ENCODE results near the gene SPSB1. TPM values are rescaled to one million over a fixed set of nuclear protein-coding genes. Genes with fewer than 3 reads are reported as not detected.

SPSB1 gene
- total and polyA plus RNA-seq, 2 of the 4 experiments (the other 2 are of a cell fraction) = 16.7 to 19.8 TPM

DNA sequence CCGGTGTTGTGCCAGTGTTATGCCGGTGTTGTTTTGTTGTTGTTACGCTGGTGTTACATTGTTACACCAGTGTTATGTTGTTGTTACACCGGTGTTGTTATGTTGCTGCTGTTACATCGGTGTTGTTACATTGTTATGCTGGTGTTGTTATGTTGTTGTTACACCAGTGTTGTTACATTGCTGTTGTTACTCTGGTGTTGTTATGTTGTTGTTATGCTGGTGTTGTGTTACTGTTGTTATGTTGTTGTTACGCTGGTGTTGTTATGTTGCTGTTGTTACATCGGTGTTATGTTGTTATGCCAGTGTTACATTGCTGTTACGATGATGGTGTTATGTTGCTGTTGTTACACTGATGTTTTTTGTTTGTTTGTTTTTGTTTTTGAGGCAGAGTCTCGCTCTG is 34.1 kb upstream of the SPSB1 start:
- Histone ChIP-seq H2BK20ac (ENCODE audit: low read depth, low read length) (no peak overlapping the region), H2BK5ac (ENCODE audit: low read depth, low read length, poor library complexity, severe bottlenecking) (no peak overlapping the region), H3K56ac (ENCODE audit: extremely low read depth, insufficient read depth, low read length) (no peak overlapping the region), H3K14ac (replicated peaks; ENCODE audit: low read depth, low read length) (no peak overlapping the region), H2AK5ac (ENCODE audit: low read depth, low read length) (no peak overlapping the region), H3K79me1 (ENCODE audit: low read depth in 1 of 2, low read length in 2 of 2) (peaks cover 28 to 50% of the 10 kb centered on the region in 2 experiments), H4K91ac (ENCODE audit: insufficient read depth, low read depth, low read length) (no peak overlapping the region), H2BK120ac (ENCODE audit: low read depth, low read length) (no peak overlapping the region), H3K4me2 (ENCODE audit: low read depth, low read length) (no peak overlapping the region), H3K36me3 (ENCODE audit: control insufficient read depth, insufficient read depth, low read length) (peaks cover 18% of the 10 kb centered on the region), H3K4me3 (ENCODE audit: insufficient read depth, low read depth, low read length) (no peak overlapping the region), H3K9me3 (ENCODE audit: control insufficient read depth, insufficient read depth, low read length) (no peaks in the 10 kb centered on the region), H3K4ac (ENCODE audit: low read depth, low read length) (no peak overlapping the region), H3K4me1 (ENCODE audit: control insufficient read depth, insufficient read depth, low read length) (no peaks in the 10 kb centered on the region), H4K5ac (ENCODE audit: low read depth, low read length) (no peak overlapping the region), H3K27me3 (ENCODE audit: control insufficient read depth, insufficient read depth, low read length) (no peaks in the 10 kb centered on the region), H2BK15ac (ENCODE audit: low read depth, low read length) (no peak overlapping the region), H3K23ac (ENCODE audit: low read depth, low read length) (no peak overlapping the region), H3K9me1 (ENCODE audit: insufficient read depth, low read length) (peaks cover 9% of the 10 kb centered on the region), H2AK9ac (replicated peaks; ENCODE audit: low read depth, low read length, poor library complexity) (no peak overlapping the region), H4K8ac (ENCODE audit: low read depth in 2 of 2, low read length in 2 of 2) (no peak overlapping the region), H3K27ac (ENCODE audit: insufficient read depth, low read length) (no peak overlapping the region), H2AFZ (replicated peaks; ENCODE audit: low read length, poor library complexity) (no peak overlapping the region), H3K18ac (ENCODE audit: low read depth, low read length) (no peak overlapping the region), H3K9ac (ENCODE audit: low read depth, low read length) (no peak overlapping the region), H4K20me1 (ENCODE audit: insufficient read depth, low read length) (peaks cover 22% of the 10 kb centered on the region; the same call in 1 of the 2 replicates)
- BruUV-seq (replicated peaks) = no TSS peak
- ChIA-PET CTCF (no interaction called here), POLR2A (ENCODE audit: unreplicated experiment) (no interaction called here)
- TF ChIP-seq RCOR1 (IDR thresholded peaks at IDR 0.05; ENCODE audit: insufficient replicate concordance, low read length) (no peak), MAFK (IDR thresholded peaks at IDR 0.05; ENCODE audit: low read depth, low read length) (no peak), FOS (IDR thresholded peaks at IDR 0.05; ENCODE audit: low read depth, low read length) (no peak)
- ATAC-seq (ENCODE audit: low read depth) (no peak), DNase-seq (no peak)
- dilution Hi-C loops (cut with HindIII; ENCODE audit: low sequenced_read_pairs, unreplicated experiment) (no loop called here), in situ Hi-C loops (cut with MboI; ENCODE audit: low sequenced_read_pairs) (no loop called here), intact Hi-C loops (cut with micrococcal nuclease) (no loop called here)
- 99% methylated on average over 8 of the region's 9 CpGs; no CpG with 5 or more reads in 1 of the 2 experiments for WGBS, 2 experiments (ENCODE audit: extremely low coverage in 2 of 2, insufficient read length in 1 of 2)

All from IMR-90 (cell line).